Endodermal cell (in vitro differentiated cells): ENCODE measurements around the gene AMD1. TPM values are rescaled to one million over a fixed set of nuclear protein-coding genes. Genes with fewer than 3 reads are reported as not detected.

ENCODE experiments used
- DNase-seq: peaks from one replicate; pipeline ENCODE4 v3.0.0-alpha.2; 2017
- H3K27ac ChIP-seq: 2 replicates; pipeline ENCODE4 v1.5.1; 2013; ENCODE audit warnings: mild to moderate bottlenecking, low read depth, low read length, moderate library complexity
- H3K27me3 ChIP-seq: 2 replicates; pipeline ENCODE4 v1.6.1; 2013; ENCODE audit warnings: mild to moderate bottlenecking, low read length, moderate library complexity; ENCODE audit not compliant: insufficient read depth, control insufficient read depth, poor library complexity, severe bottlenecking
- H3K36me3 ChIP-seq: 2 replicates; pipeline ENCODE4 v1.7.0; 2013; ENCODE audit warnings: mild to moderate bottlenecking, low read length, moderate library complexity; ENCODE audit not compliant: control insufficient read depth, insufficient read depth
- H3K4me1 ChIP-seq: one replicate; pipeline ENCODE4 v1.7.0; 2013; ENCODE audit warnings: low read length; ENCODE audit not compliant: control insufficient read depth, insufficient read depth
- H3K4me3 ChIP-seq: 2 replicates; pipeline ENCODE4 v1.5.1; 2013; ENCODE audit warnings: mild to moderate bottlenecking, low read length, moderate library complexity
- H3K9ac ChIP-seq: 2 replicates; pipeline ENCODE4 v1.6.1; 2013; ENCODE audit warnings: mild to moderate bottlenecking, low read length, moderate library complexity; ENCODE audit not compliant: poor library complexity, severe bottlenecking; ENCODE audit errors: extremely low read depth
- H3K9me3 ChIP-seq: 2 replicates; pipeline ENCODE4 v1.6.1; 2013; ENCODE audit warnings: mild to moderate bottlenecking, low read length, moderate library complexity; ENCODE audit not compliant: control insufficient read depth
- H3K27ac Mint-ChIP-seq: 2 replicates; pipeline ENCODE4 v1.8.0; 2020; ENCODE audit warnings: mixed read lengths
- H3K27me3 Mint-ChIP-seq: 2 replicates; pipeline ENCODE4 v1.8.0; 2021; ENCODE audit warnings: mild to moderate bottlenecking, mixed read lengths; ENCODE audit not compliant: insufficient read depth
- H3K36me3 Mint-ChIP-seq: 2 replicates; pipeline ENCODE4 v1.8.0; 2020; ENCODE audit warnings: low read depth, mixed read lengths
- H3K4me1 Mint-ChIP-seq: 2 replicates; pipeline ENCODE4 v1.8.0; 2020; ENCODE audit warnings: mixed read lengths
- H3K4me3 Mint-ChIP-seq: 2 replicates; pipeline ENCODE4 v1.8.0; 2020; ENCODE audit warnings: mild to moderate bottlenecking, moderate library complexity, mixed read lengths
- H3K9me3 Mint-ChIP-seq: 2 replicates; pipeline ENCODE4 v1.8.0; 2020; ENCODE audit warnings: mild to moderate bottlenecking, mixed read lengths
- WGBS, 2 experiments: methylation state at CpG; one replicate each; pipeline versions ENCODE4 v1.1.5 to v1.1.7; 2013; ENCODE audit warnings: missing lambda C conversion rate in 2 of 2, mixed read lengths in 1 of 2; ENCODE audit not compliant: insufficient coverage in 1 of 2, insufficient read length in 1 of 2; 5-methylcytosine and 5-hydroxymethylcytosine counted together
- total RNA-seq, 2 donors: library from RNA; stranded (reverse); fragmentation: NEBNext Ultra II Directional in 1 of 2; extraction: Animal tissue kit (Norgen Biotek cat#: 25700) in 1 of 2; gene quantifications; 2 replicates in 1 of 2; 3 replicates in 1 of 2; pipeline ENCODE4 v1.2.1, GENCODE V29; 2021
- TF ChIP-seq, protein P1 (sequence below): fragments of 200-600 bp; sonication (generic); conservative IDR thresholded peaks from 2 replicates; pipeline ENCODE4 v1.5.0; 2021; ENCODE audit warnings: antibody characterized with exemption, mild to moderate bottlenecking

AMD1 gene
- total RNA-seq, 2 donors from 2014 or later: 71.8 to 87.0 TPM

DNA sequence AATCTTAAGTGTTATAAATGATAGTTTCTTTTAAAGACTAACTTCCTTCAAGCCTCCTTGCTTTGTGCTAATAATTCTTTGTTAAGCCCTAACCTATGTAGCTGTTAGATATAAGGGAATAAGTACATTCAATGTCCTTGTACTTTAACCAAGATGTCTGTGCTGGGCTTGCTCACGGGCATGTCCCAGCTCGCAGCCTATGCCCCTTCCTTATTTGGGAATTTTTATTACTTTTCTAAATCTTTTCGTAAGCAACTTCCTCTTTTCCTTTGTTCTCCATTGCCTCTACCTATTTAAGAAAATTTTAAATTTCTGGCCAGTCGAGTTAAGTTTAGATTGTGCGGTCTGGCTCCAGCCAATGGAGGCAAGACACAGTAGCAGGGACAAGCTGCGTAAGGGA, 33.3 kb upstream of the AMD1 start:
- H3K27ac Mint-ChIP-seq: no peak overlapping the region
- no peak for DNase-seq
- Histone ChIP-seq H3K4me1 (no peaks in the 10 kb centered on the region), H3K27me3 (peaks cover 39% of the 10 kb centered on the region), H3K9ac (no peak overlapping the region), H3K27ac (no peak overlapping the region), H3K36me3 (no peaks in the 10 kb centered on the region), H3K4me3 (no peak overlapping the region), H3K9me3 (no peaks in the 10 kb centered on the region)
- H3K4me3 Mint-ChIP-seq: no peak overlapping the region
- H3K4me1 Mint-ChIP-seq: no peaks in the 10 kb centered on the region
- 92 to 93% methylated on average over 4 to 6 of the region's 6 CpGs for WGBS, 2 experiments
- H3K9me3 Mint-ChIP-seq: peaks cover 2% of the 10 kb centered on the region
- TF ChIP-seq, protein P1, sequence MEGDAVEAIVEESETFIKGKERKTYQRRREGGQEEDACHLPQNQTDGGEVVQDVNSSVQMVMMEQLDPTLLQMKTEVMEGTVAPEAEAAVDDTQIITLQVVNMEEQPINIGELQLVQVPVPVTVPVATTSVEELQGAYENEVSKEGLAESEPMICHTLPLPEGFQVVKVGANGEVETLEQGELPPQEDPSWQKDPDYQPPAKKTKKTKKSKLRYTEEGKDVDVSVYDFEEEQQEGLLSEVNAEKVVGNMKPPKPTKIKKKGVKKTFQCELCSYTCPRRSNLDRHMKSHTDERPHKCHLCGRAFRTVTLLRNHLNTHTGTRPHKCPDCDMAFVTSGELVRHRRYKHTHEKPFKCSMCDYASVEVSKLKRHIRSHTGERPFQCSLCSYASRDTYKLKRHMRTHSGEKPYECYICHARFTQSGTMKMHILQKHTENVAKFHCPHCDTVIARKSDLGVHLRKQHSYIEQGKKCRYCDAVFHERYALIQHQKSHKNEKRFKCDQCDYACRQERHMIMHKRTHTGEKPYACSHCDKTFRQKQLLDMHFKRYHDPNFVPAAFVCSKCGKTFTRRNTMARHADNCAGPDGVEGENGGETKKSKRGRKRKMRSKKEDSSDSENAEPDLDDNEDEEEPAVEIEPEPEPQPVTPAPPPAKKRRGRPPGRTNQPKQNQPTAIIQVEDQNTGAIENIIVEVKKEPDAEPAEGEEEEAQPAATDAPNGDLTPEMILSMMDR: no peak
- peaks cover 44% of the 10 kb centered on the region for H3K27me3 Mint-ChIP-seq
- H3K36me3 Mint-ChIP-seq: no peaks in the 10 kb centered on the region

DNA sequence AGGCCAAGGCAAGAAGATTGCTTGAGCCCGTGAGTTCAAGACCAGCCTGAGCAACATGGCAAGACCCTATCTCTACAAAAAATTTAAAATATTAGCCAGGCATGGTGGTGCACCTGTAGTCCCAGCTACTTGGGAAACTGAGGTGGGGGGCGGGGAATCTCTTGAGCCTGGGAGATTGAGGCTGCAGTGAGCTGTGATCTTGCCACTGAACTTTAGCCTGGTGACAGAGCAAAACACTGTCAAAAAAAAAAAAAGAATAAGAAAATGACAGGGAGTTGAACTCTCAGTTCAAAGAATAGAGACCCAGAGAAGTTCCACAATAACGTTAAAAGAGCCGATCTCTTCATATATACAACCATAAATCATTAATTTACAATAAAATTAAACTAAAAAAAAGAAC, 24.8 kb upstream of the AMD1 start:
- TF ChIP-seq, protein P1: no peak
- 81 to 89% methylated on average over 4 of the region's 4 CpGs for WGBS, 2 experiments
- H3K4me3 Mint-ChIP-seq: no peak overlapping the region
- no peaks in the 10 kb centered on the region for H3K9me3 Mint-ChIP-seq
- no peaks in the 10 kb centered on the region for H3K4me1 Mint-ChIP-seq
- H3K27ac Mint-ChIP-seq: no peak overlapping the region
- Histone ChIP-seq H3K36me3 (no peaks in the 10 kb centered on the region), H3K4me3 (no peak overlapping the region), H3K9ac (no peak overlapping the region), H3K27ac (no peak overlapping the region), H3K4me1 (no peaks in the 10 kb centered on the region), H3K9me3 (no peaks in the 10 kb centered on the region), H3K27me3 (peaks cover 54% of the 10 kb centered on the region)
- no peaks in the 10 kb centered on the region for H3K36me3 Mint-ChIP-seq
- no peak for DNase-seq
- peaks cover 48% of the 10 kb centered on the region for H3K27me3 Mint-ChIP-seq

DNA sequence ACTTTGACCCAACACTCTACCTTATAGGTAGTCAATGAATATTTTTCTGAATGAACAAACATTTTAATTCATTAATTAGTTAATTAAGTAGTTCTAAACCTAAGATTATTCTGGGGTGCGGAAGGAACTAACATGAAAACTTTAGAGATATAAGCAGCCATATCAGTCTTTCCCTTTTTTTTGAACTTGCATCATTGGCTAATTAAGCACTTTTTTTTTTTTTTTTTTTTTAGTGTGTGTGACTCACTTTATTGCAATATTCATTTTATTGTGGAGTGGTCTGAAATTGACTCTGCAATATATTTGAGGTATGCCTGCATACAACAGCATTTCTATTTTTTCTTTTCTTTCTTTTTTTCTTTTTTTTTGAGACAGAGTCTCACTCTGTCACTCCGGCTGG, 21.8 kb upstream of the AMD1 start:
- Histone ChIP-seq H3K9me3 (no peaks in the 10 kb centered on the region), H3K27me3 (peaks cover 31% of the 10 kb centered on the region), H3K4me3 (no peak overlapping the region), H3K4me1 (no peaks in the 10 kb centered on the region), H3K36me3 (no peaks in the 10 kb centered on the region), H3K9ac (no peak overlapping the region), H3K27ac (no peak overlapping the region)
- WGBS, 2 experiments: 88 to 100% methylated on average over 1 to 2 of the region's 2 CpGs
- H3K9me3 Mint-ChIP-seq: no peaks in the 10 kb centered on the region
- no peaks in the 10 kb centered on the region for H3K36me3 Mint-ChIP-seq
- no peaks in the 10 kb centered on the region for H3K4me1 Mint-ChIP-seq
- TF ChIP-seq, protein P1: no peak
- no peak for DNase-seq
- H3K4me3 Mint-ChIP-seq: no peak overlapping the region
- H3K27ac Mint-ChIP-seq: no peak overlapping the region
- H3K27me3 Mint-ChIP-seq: peaks cover 29% of the 10 kb centered on the region
